ENCODE results near the gene GALNTL6. TPM values are rescaled to one million over a fixed set of nuclear protein-coding genes. Genes with fewer than 3 reads are reported as not detected.
A peak's percentile ranks its signal among the peaks of the same experiment; 100 is the strongest.

Gene GALNTL6
- polyA plus RNA-seq, 1 donor (not counting 4 experiments of a cell fraction or from before 2014, with no cell fraction given) = not detected

DNA sequence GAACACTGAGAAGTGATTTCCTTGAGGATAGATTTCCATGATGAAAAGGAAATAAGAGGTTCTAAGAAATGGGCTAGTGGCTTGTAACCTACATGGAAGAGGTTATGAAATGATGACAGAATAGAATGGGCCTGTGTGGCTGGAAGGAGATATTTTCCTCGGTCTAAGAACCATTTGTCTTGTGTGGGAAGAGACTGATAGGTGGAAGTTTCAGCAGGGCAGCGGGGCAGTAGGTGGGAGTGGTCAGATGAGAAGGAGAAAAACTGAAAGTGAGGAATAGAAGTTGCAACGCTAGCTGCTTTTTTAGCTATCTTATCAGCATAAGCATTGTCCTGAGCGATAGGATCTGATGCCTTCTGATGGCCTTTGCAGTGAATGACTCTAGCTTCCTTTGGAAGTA, 1144.0 kb downstream of the GALNTL6 start:
- FAIRE-seq = no peak
- Histone ChIP-seq H3K27me3 (ENCODE audit: control insufficient read depth, extremely low read depth, insufficient read depth, low read length) (peaks cover 4% of the 10 kb centered on the region), H3K4me3 (ENCODE audit: control insufficient read depth in 2 of 3, extremely low read depth in 1 of 3, insufficient read depth in 2 of 3, low read depth in 1 of 3, low read length in 3 of 3) (no peak overlapping the region), H3K36me3 (ENCODE audit: control insufficient read depth in 2 of 2, extremely low read depth in 1 of 2, insufficient read depth in 2 of 2, low read length in 2 of 2) (no peaks in the 10 kb centered on the region), H3K4me2 (ENCODE audit: control insufficient read depth, extremely low read depth, insufficient read depth, low read depth, low read length) (no peak overlapping the region), H3K27ac (ENCODE audit: control insufficient read depth, insufficient read depth, low read length) (no peak overlapping the region), H3K9ac (ENCODE audit: control insufficient read depth, extremely low read depth, insufficient read depth, low read length) (no peak overlapping the region), H3K4me1 (ENCODE audit: control insufficient read depth, extremely low read depth, insufficient read depth, low read length) (no peaks in the 10 kb centered on the region), H4K20me1 (ENCODE audit: control insufficient read depth, extremely low read depth, insufficient read depth, low read length) (no peaks in the 10 kb centered on the region), H3K9me3 (ENCODE audit: control insufficient read depth, low read depth, low read length) (no peaks in the 10 kb centered on the region), H3K79me2 (ENCODE audit: control insufficient read depth, insufficient read depth, low read length) (no peaks in the 10 kb centered on the region), H3K9me1 (ENCODE audit: control insufficient read depth, extremely low read depth, insufficient read depth, low read length) (no peaks in the 10 kb centered on the region), H2AFZ (ENCODE audit: control insufficient read depth, low read length) (no peak overlapping the region)
- TF ChIP-seq, protein P1, sequence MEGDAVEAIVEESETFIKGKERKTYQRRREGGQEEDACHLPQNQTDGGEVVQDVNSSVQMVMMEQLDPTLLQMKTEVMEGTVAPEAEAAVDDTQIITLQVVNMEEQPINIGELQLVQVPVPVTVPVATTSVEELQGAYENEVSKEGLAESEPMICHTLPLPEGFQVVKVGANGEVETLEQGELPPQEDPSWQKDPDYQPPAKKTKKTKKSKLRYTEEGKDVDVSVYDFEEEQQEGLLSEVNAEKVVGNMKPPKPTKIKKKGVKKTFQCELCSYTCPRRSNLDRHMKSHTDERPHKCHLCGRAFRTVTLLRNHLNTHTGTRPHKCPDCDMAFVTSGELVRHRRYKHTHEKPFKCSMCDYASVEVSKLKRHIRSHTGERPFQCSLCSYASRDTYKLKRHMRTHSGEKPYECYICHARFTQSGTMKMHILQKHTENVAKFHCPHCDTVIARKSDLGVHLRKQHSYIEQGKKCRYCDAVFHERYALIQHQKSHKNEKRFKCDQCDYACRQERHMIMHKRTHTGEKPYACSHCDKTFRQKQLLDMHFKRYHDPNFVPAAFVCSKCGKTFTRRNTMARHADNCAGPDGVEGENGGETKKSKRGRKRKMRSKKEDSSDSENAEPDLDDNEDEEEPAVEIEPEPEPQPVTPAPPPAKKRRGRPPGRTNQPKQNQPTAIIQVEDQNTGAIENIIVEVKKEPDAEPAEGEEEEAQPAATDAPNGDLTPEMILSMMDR (optimal IDR thresholded peaks at IDR 0.05 in 1 of 3, IDR thresholded peaks at IDR 0.05 in 1 of 3, conservative IDR thresholded peaks at IDR 0.05 in 1 of 3; ENCODE audit: extremely low read depth in 1 of 3, insufficient read depth in 2 of 3, low read length in 3 of 3) = no peak
- TF ChIP-seq EZH2 (IDR thresholded peaks at IDR 0.05; ENCODE audit: low read length) = no peak
- dilution Hi-C loops (cut with MboI; ENCODE audit: extremely low pct_ligation_motif_present, low sequenced_read_pairs) = no loop called here
- DNase-seq (ENCODE audit: low read depth, low spot score) = no peak

DNA sequence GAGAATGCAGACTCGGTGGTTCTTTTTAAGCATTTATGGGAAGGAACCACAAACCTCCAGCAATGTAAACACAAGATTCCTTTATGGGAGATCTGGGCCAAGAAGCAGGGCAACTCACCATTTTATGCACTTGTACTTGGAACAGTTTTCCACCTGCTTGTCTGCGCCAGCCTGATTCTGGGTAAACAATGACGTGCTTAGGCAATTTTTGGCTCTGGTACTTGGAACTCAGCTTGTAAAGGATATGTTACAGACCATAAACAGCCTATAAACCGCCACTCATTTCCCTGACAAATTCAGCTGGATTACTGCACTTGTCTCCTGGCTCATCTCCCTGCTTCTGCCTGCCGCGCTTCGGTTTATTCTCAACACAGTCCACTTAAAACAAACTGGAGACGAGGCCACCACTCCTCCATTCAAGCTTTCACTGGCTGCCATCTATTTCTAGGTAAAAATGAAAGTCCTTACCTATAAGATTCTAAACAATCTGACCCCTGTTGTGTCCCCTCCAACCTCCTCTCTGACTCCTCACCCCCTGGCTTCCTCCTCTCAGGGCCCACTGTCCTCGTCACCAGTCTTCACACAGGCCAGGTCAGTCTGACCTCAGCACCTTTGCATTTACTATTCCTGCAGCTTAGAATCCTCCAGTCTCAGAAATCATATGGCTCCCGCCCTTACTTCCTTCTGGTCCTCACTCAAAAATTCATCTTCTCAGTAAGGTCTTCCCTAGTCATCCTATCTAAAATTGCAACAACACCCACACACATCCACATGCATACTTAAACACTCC, 1149.6 kb downstream of the GALNTL6 start:
- DNase-seq (ENCODE audit: low read depth, low spot score) (no peak), FAIRE-seq (no peak)
- Histone ChIP-seq H3K9ac (ENCODE audit: control insufficient read depth, extremely low read depth, insufficient read depth, low read length) (no peak overlapping the region), H3K4me1 (ENCODE audit: control insufficient read depth, extremely low read depth, insufficient read depth, low read length) (no peaks in the 10 kb centered on the region), H3K27me3 (ENCODE audit: control insufficient read depth, extremely low read depth, insufficient read depth, low read length) (peaks cover 7% of the 10 kb centered on the region), H3K36me3 (ENCODE audit: control insufficient read depth in 2 of 2, extremely low read depth in 1 of 2, insufficient read depth in 2 of 2, low read length in 2 of 2) (no peaks in the 10 kb centered on the region), H4K20me1 (ENCODE audit: control insufficient read depth, extremely low read depth, insufficient read depth, low read length) (no peaks in the 10 kb centered on the region), H3K4me3 (ENCODE audit: control insufficient read depth in 2 of 3, extremely low read depth in 1 of 3, insufficient read depth in 2 of 3, low read depth in 1 of 3, low read length in 3 of 3) (no peak overlapping the region), H3K79me2 (ENCODE audit: control insufficient read depth, insufficient read depth, low read length) (no peaks in the 10 kb centered on the region), H2AFZ (ENCODE audit: control insufficient read depth, low read length) (peak overlapping the region; percentile 19), H3K9me1 (ENCODE audit: control insufficient read depth, extremely low read depth, insufficient read depth, low read length) (no peaks in the 10 kb centered on the region), H3K27ac (ENCODE audit: control insufficient read depth, insufficient read depth, low read length) (no peak overlapping the region), H3K4me2 (ENCODE audit: control insufficient read depth, extremely low read depth, insufficient read depth, low read depth, low read length) (no peak overlapping the region), H3K9me3 (ENCODE audit: control insufficient read depth, low read depth, low read length) (no peaks in the 10 kb centered on the region)
- dilution Hi-C loops (cut with MboI; ENCODE audit: extremely low pct_ligation_motif_present, low sequenced_read_pairs) = no loop called here
- no peak for TF ChIP-seq EZH2 (IDR thresholded peaks at IDR 0.05; ENCODE audit: low read length)
- TF ChIP-seq, protein P1 (optimal IDR thresholded peaks at IDR 0.05 in 1 of 3, IDR thresholded peaks at IDR 0.05 in 1 of 3, conservative IDR thresholded peaks at IDR 0.05 in 1 of 3; ENCODE audit: extremely low read depth in 1 of 3, insufficient read depth in 2 of 3, low read length in 3 of 3) = no peak

Data from keratinocyte (primary cell).